ENCODE measurements around the gene HINFP. TPM values are rescaled to one million over a fixed set of nuclear protein-coding genes. Genes with fewer than 3 reads are reported as not detected.

HINFP gene
- total and polyA plus RNA-seq, 9 of the 15 experiments (the other 6 are each of a cell fraction or from before 2014, with no cell fraction given), result 13.8 to 34.1 (median 22.5) TPM

- Histone ChIP-seq H3K4me3 (peak overlapping the region; percentile 94), H3K9me3 (replicated peaks; ENCODE audit: control insufficient read depth, insufficient read depth, low read depth, low read length) (no peaks in the 10 kb centered on the region), H3K9me1 (ENCODE audit: control insufficient read depth, insufficient read depth, low read length) (no peaks in the 10 kb centered on the region), H2AFZ (ENCODE audit: low read depth, low read length) (no peak overlapping the region), H3K4me2 (ENCODE audit: insufficient read depth, low read length) (peak overlapping the region; percentile 98), H3K36me3 (ENCODE audit: control insufficient read depth, insufficient read depth, low read length) (peaks cover 80% of the 10 kb centered on the region), H3K79me2 (ENCODE audit: control insufficient read depth, insufficient read depth, low read length) (peaks cover 72% of the 10 kb centered on the region), H3K4me1 (replicated peaks in 1 of 2; ENCODE audit: control insufficient read depth in 2 of 2, insufficient read depth in 2 of 2, low read length in 2 of 2) (peaks cover 23 to 43% of the 10 kb centered on the region in 2 experiments), H3K27me3 (ENCODE audit: control insufficient read depth in 2 of 2, insufficient read depth in 2 of 2, low read length in 2 of 2) (no peaks in the 10 kb centered on the region; a peak in 1 of 5 replicates), H3K27ac (ENCODE audit: extremely low read depth, low read depth, low read length) (peak overlapping the region; percentile 95), H3K9ac (ENCODE audit: insufficient read depth in 1 of 2, low read depth in 2 of 2, low read length in 2 of 2) (peak overlapping the region; percentile 94 to 99), H4K20me1 (replicated peaks; ENCODE audit: control insufficient read depth, insufficient read depth, low read length) (peaks cover 25% of the 10 kb centered on the region)
- WGBS (ENCODE audit: insufficient coverage, low coverage, missing lambda C conversion rate), result 6% methylated on average over 12 of the region's 12 CpGs
- intact Hi-C loops (cut with micrococcal nuclease), result no loop called here
- DNase-seq (ENCODE audit: extremely low read depth in 1 of 4, low spot score in 3 of 4) (peak in 3 of 4 experiments; percentile 5 to 46 (median 7)), FAIRE-seq (peak; percentile 72), ATAC-seq (0 out of 3 replicates have a peak, but pooled peaks have one; percentile 0)
- POLR2A ChIA-PET, result interaction anchor here (0.6 to 5.5 kb wide), 30 partner anchors 8 to 283 kb away, joined by 3 to 75 read pairs (median 5); partner anchors contain the start of genes C2CD2L, DPAGT1, HMBS and HYOU1
- CTCF ChIA-PET (ENCODE audit: low intra/inter-chr PET ratio), result no interaction called here
- in situ Hi-C loops (cut with MboI), result no loop called here
- TSS peak; percentile 69 for BruUV-seq (replicated peaks)
- TF ChIP-seq RBM22 (IDR thresholded peaks at IDR 0.05; ENCODE audit: low read depth, low read length, poor library complexity, severe bottlenecking) (peak; percentile 46), JUNB (CRISPR knock-in tag; conservative IDR thresholded peaks at IDR 0.05) (0 out of 2 replicates have a peak, but pooled peaks have one; percentile 4), MXI1 (IDR thresholded peaks at IDR 0.05; ENCODE audit: low read depth, low read length) (peak; percentile 25)
- TF ChIP-seq, protein P1, sequence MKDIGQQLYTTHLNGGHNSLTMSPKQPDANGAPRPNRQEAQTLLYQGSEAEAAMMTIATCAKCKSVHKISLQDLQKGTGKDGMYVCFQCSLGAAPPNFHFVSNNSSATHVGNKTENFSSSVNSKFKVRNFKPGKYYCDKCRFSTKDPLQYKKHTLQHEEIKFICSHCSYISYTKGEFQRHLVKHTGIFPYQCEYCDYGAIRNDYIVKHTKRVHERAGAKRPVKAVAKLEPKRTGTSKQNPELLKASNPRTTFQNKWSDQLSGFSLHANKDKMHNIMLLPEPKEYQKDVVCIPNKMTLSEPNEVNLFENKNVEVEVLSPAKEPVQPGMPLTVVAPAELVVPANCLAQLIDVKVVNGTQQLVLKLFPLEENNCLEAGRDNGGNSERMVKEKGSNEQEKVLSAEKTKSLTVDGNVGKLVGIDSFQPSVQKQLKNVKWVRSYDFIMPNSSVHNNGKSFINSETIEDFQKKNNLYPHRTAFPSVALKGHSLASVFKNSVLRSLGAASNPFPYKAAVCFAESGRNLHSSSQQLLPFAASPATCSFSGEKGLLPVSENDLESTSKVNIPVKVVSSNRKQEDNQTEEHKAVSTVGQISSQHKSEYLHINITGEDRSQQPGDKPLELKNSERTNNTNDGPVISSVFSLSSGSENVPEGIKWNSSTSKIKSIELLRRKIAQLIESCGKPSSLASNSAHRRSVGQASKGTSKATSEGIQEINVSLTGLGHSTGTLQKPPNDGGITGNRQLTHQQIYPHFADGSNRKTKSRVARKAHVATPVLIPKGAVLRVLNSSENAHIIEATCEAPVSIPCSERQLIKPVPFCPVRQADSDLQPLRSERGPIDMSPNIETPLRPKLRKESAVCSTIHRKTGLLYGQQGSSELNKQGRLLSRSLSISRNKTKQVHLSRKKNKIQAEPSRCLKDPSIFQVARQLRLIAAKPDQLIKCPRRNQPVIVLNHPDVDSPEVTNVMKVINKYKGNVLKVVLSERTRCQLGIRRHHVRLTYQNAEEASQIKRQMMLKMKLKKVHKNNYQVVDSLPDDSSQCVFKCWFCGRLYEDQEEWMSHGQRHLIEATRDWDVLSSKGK (CRISPR knock-in tag; IDR thresholded peaks at IDR 0.05), result no peak
These were observed 28.2 kb upstream of the HINFP start for GRCh38 chr11:119092880-119093842.
